LNCAP (cell line): ENCODE results near the gene MAPK13.

Source experiments
- CTCF ChIP-seq: fragments of 450-650 bp; IDR thresholded peaks from 2 replicates; pipeline ENCODE4 v1.5.1; 2017; ENCODE audit warnings: mild to moderate bottlenecking

The MAPK13 gene

GRCh38 chr6:36098253-36098919, 31.9 kb upstream of the MAPK13 start:
- no peak for TF ChIP-seq CTCF

GRCh38 chr6:36098920-36099647, 31.2 kb upstream of the MAPK13 start:
- TF ChIP-seq CTCF = no peak

GRCh38 chr6:36099869-36100483, 30.3 kb upstream of the MAPK13 start:
- TF ChIP-seq CTCF = no peak

- TF ChIP-seq CTCF = no peak
Observed at GRCh38 chr6:36101691-36102090, 28.6 kb upstream of the MAPK13 start.

GRCh38 chr6:36102853-36103252, 27.5 kb upstream of the MAPK13 start:
- no peak for TF ChIP-seq CTCF

GRCh38 chr6:36104836-36105235, 25.5 kb upstream of the MAPK13 start:
- TF ChIP-seq CTCF = no peak

GRCh38 chr6:36109092-36109491, 21.2 kb upstream of the MAPK13 start:
- no peak for TF ChIP-seq CTCF
